Breast epithelium (tissue), 3 donors: Measurements from ENCODE around the gene OTOP2.

Experiments
- CTCF ChIP-seq, 3 donors: fragments of 450-650 bp; IDR thresholded peaks; one replicate each; pipeline ENCODE4 v1.5.1; 2016 to 2017; ENCODE audit warnings: antibody characterized with exemption in 3 of 3, mild to moderate bottlenecking in 3 of 3, moderate library complexity in 3 of 3
- POLR2A ChIP-seq: fragments of 450-650 bp; IDR thresholded peaks from one replicate; pipeline ENCODE4 v1.6.1; 2016; ENCODE audit warnings: antibody characterized with exemption, mild to moderate bottlenecking, moderate library complexity
- POLR2AphosphoS5 ChIP-seq, 3 donors: sonication (generic); formaldehyde crosslinking; IDR thresholded peaks; one replicate each; pipeline ENCODE4 v1.6.1; 2017; ENCODE audit warnings: antibody characterized with exemption in 3 of 3

GRCh38 chr17:74949455-74950115, 25.5 kb downstream of the OTOP2 start:
- TF ChIP-seq POLR2A (no peak), CTCF (IDR thresholded peaks at IDR 0.05) (no peak), POLR2AphosphoS5 (IDR thresholded peaks at IDR 0.05) (no peak)
